HG03039 (cell line): ENCODE results near the gene KIAA1328.
"Not testable (repeated sequence)": the region's sequence is repeated elsewhere in the genome, so short reads cannot be mapped to it uniquely, and the experiment has no call there.

ENCODE experiments used
- ATAC-seq: cut with Tn5 transposase; IDR thresholded peaks from one replicate; pipeline ENCODE4 v1.9.1; 2021; ENCODE audit warnings: mild to moderate bottlenecking, moderate library complexity; ENCODE audit not compliant: unreplicated experiment

Gene KIAA1328

DNA sequence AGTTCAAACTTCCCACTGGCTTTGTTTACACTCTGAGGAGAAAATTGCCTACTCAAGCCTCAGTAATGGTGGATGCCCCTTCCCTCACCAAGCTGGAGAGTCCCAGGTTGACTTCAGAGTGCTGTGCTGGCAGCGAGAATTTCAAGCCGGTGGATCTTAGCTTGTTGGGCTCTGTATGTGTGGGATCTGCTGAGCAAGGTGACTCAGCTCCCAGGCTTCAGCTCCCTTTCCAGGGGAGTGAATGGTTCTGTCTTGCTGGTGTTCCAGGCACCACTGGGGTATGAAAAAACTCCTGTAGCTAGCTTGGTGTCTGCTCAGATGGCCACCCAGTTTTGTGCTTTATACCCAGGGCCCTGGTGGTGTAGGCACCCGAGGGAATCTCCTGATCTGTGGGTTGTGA is 50.9 kb downstream of the KIAA1328 start:
- not testable (repeated sequence) for ATAC-seq

DNA sequence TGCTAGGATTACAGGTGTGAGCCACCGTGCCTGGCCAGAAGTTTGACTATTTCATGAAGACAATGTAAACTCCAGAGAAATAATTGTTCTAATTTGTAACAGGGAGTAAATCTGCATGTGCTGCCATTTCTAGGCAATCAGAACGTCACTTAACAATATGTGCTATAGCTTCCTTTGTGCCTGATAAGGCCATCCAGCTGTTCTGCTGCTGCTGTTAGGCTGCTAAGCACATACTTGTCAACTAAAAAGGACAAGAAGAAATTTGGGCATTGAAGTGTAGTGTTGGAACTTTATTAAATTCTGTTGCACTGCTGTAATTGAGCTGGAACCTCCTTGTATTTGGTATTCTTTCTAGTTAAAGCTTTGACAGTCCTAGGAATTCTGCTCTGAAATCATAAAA is 57.1 kb downstream of the KIAA1328 start:
- no peak for ATAC-seq

DNA sequence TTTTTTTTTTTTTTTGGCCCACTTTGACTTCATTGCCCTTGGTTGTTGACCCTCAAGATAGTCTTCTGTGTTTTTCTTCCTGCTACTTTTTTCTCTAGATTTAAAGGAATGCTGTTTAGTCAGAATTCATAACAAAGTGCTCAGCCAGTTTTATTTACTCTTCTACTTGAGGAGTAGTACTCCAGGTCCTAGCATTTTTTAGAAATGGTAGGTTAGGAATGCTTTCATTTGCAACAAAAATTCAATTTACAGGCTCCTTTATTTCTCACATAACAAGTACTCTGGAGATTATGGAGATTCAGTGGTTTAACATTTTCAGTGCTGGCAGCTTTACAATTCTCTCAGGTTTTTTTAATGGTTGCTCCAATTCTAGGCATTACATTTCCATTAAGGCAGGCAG is 58.2 kb downstream of the KIAA1328 start:
- no peak for ATAC-seq

DNA sequence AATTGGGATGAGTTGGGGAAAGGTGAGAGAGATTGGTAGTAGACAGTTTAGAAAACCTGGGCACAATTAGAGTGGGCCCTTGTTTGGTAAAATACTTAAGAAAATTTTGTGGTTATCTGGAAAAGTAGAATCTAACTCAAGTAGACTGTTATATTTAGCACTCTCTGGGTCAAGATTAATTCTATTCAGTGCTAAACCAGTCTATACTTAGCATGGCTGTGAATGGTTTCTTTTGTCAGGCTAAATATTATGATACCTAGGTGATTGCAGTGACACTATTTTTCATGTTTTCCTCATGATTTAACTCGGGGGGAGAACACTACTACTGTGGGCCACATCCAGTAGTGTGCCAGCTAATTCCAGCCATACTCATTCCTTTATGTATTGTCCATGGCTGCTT is 58.9 kb downstream of the KIAA1328 start:
- ATAC-seq: no peak

DNA sequence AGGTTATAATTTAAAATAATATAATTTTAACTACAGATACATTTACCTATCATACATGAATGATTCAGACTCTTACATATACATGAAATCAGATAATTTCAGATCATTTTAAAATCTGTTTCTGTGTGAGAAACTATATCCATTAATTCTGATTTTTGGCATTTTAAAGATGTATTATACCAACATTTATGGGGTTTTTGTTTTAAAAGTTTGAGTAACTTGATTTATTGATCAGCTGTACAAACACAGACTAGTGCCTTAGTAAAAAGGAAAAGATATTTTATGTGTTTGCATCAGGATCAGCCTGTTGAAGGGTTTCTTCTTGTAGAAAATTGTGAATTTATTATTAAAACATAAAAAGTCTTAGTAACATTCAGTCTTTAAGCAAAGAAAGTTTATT is 59.9 kb downstream of the KIAA1328 start:
- no peak for ATAC-seq

DNA sequence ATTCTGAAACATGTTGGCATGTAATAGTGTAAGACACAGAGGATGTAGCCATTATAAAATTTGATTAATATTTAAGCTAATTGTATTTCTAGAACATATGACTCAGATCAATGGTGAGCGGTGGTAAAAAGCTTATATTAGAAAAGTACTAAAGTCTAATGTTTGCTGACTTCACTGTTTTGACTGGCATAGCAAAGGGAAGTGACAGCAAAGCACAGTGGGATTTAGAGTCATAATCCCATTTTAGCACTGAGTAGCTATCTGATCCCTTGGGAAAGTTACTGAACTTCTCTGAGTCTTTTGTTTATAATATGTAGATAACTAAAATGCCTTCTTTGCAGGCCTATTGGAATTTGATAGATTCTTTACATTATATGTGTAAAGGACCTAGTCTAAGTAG is 60.4 kb downstream of the KIAA1328 start:
- no peak for ATAC-seq

DNA sequence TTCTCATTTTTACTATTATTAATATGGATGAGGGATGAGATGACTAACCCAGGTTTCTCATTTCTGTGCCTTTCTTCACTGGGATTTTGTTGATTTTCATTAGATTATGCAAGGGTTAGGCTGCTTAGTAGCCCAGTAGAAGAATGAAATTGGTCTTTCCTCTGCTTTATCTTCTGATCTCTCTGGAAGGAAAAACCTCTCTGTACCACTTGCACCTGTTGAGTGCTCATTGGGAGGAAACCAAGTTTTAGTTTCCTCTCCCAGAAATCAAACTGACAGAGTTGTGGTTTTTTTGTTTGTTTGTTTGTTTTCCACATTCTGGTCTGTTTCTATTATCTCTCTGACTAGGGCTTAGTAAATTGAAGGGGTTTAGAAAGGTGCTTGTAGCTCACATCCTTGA is 60.8 kb downstream of the KIAA1328 start:
- ATAC-seq: no peak

DNA sequence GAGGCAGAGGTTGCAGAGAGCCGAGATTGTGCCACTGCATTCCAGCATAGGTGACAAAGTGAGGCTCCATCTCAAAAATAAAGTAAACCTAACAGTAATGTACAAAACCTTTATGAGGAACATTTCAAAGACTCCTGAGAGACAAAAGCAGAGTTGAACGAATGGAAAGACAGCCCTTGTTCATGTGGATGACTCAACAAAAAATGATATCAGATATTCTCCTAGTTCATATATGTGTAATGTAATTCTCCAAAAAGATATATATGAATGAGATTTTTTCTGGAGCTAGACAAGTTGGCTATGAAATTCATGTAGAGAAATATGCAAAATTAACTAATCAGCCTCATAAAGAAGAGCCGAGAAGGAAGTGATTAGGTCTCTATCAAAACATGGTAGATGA is 61.7 kb downstream of the KIAA1328 start:
- ATAC-seq: no peak

DNA sequence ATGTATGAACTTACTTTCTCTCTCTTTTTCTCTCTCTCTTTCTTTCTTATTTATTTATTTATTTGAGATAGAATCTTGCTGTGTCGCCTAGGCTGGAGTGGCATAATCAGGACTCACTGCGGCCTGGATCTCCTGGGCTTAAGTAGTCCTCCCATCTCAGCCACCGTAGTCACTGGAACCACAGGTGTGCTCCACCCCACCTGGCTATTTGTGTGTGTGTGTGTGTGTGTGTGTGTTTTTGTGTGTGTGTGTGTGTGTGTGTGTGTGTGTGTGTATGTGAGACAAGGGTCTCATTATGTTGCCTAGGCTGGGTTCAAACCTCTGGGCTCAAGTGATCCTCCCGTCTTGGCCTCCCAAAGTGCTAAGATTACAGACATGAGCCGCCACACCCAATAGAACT is 64.3 kb downstream of the KIAA1328 start:
- ATAC-seq: no peak

DNA sequence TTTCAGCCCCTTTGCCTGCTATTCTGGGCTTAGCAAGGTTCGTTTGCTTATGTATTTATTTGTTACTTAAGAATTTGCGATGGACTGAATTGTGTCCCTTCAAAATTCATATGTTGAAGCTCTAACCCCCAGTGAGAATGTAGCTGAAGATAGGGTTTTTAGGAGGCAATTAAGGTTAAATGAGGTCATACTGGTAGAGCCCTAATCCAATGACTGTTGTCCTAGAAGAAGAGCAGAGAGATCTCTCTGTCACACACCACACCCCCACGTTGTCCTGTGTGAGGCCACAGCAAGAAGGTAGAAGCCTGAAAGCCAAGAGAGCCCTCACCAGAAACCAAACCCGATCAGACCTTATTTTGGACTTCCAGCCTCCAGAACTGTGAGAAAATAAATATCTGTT is 66.7 kb downstream of the KIAA1328 start:
- ATAC-seq: no peak

DNA sequence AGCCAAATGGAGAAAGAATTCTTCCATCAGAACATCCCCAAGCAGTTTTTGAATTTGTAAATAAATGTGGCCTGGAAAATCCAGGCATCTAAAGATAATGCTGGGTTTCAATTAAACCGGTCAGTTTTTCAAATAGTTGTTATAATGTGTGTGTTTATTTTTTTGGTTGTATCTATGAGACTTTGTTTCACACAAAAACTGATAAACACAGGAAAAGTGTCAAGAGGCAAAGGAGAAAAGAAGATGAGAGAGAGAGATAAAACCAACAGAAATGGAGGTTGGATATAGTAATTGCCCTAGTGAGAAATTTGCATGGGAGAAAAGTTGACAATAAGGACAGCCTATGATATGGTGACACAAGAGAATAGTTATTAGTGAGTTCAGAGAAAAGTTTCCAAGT is 68.3 kb downstream of the KIAA1328 start:
- ATAC-seq: no peak

DNA sequence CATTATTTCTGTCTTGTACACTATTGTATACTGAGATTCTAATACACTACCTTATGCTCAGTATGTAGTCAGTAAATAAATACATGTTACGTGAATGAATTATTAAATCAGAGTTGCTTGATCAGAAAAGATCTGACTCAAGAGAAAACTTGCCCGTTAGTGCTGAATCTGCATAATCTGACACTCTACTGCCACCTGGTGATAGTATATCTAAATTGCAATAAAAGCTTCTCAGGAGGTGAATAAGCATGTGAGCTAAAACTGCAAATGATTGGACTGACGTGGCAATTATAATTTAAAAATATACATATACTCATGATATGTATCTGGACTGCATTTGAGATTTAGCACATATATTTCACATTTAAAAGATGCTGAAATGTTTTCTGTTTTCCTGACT is 70.4 kb downstream of the KIAA1328 start:
- ATAC-seq: no peak

DNA sequence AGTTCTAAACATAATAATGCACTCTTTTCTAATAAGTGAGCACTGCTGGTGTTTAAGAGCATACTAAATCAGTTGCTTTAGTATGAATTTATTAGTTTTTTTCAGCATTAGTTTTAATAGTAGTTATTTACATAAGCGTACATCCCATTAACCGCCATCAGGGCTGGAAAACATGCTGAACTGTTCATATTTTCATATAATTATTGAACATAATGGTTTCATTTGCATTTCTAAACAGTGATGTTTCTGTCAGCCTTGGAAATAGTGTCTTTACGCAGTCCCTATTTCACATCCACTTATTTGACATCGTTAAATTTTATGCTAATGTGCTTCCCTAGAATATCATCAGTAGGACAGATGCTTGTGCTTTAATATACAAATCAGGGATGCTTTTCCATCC is 71.5 kb downstream of the KIAA1328 start:
- ATAC-seq: no peak

DNA sequence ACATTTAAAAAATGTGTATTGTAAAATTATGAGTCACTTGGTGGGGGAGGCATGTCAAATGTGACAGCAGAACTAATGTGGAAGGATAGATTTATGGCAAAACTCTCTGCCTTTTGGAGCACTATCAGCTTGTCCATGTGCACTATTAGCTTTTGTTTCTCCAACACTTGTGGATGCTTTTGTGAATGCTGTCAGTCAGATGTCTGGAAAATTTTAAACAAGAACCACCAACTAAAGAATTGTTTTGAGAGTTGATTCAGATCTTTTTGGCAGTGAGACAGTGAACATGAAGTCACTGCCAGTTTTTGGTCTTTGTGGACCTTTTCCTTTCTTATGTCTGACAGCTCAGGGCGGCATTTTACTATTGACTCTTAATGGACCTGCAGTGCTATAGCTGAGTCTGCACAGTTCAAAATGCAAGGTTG is 72.4 kb downstream of the KIAA1328 start:
- ATAC-seq: no peak

DNA sequence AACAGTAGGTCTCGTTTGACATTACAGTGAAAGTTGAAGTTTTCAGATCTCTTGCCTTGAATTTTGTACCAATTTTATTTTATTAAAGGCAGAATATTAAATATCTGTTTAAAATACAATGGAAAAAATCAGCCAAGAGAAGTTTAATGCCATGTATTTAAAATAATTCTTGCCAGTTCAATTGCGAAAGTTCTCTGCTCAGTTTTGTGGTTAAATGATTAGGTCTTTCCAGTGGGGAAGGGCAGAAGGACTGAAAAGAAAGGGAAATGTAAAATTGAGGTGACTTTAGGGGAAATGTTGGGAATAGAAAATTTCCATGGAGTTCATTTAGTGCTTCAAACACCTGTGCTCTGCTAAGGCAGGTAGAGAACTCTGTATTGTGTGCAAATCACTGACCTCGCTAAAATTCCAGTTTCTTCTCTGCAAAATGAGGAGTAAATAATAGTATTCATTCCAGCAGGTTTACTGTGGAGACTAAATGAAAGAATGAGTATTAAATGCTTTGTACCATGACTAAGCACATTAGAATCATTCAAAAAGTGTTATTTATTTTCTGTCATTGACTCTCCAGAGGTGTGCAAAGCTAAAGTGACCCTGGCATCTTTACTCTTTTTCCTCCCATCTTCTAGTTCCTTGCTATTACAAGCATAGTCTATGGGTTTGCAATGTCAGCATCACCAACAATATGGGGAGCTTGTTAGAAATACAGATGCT is 74.4 kb downstream of the KIAA1328 start:
- no peak for ATAC-seq

DNA sequence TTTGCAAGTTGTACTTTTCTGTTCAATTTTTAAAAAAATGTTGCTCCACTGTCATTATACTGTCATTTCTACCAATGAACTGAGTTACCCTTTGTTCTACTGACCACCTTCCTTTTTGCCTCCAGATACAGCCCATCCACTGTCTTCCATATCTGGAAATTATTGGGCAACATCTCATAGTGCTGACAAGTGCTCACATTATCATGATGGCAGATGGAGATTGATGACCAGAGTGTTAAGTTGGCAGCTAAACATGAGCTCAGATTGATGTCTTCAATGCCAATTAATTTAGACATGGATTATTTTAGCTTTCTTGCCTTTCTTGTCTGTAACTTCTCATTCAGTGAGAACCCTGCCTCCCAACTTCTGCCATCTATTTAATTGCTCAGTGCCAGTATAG is 76.6 kb downstream of the KIAA1328 start:
- ATAC-seq: no peak

DNA sequence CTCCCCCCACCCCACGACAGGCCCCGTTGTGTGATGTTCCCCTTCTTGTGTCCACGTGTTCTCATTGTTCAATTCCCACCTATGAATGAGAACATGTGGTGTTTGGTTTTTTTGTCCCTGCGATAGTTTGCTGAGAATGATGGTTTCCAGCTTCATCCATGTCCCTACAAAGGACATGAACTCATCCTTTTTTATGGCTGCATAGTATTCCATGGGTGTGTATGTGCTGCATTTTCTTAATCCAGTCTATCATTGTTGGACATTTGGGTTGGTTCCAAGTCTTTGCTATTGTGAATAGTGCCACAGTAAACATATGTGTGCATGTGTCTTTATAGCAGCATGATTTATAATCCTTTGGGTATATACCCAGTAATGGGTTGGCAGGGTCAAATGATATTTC is 80.4 kb downstream of the KIAA1328 start:
- ATAC-seq: not testable (repeated sequence)

DNA sequence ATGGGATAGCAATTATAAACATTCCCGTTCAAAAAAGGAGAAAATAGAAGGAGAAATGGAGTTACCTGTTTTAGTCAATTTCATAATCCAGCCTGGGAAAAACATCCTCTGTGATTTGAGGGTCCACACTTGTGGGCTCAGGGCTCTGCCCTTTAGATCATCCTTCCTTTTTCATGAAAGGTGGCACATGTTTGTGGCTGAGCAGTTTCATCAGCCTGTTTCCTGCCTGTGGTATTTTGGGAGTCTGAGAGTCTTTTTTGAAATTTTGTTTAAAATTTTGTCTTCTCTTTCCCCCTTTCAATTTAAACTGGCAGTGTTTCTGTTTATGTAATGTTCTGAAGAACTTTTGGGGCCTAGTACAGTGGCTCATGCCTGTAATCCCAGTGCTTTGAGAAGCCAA is 84.0 kb downstream of the KIAA1328 start:
- no peak for ATAC-seq

DNA sequence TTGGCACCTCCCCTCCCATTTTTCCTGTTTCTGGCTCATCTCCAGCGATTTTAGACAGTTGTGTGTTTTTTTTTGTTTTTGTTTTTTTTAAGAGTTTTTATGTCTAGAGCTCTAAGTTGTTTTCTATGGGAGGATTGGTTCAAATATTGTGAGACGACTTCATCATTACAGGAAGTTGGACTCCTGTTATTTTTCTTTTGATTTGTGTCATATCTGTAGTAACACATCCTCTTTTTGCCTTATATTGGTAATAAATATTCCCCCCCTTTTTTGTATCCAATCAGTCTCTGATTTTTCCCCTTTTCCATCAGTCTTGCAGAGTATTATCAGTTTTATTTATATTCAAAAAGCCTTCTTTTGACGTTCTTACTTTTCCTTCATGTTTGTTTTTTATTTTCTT is 89.0 kb downstream of the KIAA1328 start:
- no peak for ATAC-seq

DNA sequence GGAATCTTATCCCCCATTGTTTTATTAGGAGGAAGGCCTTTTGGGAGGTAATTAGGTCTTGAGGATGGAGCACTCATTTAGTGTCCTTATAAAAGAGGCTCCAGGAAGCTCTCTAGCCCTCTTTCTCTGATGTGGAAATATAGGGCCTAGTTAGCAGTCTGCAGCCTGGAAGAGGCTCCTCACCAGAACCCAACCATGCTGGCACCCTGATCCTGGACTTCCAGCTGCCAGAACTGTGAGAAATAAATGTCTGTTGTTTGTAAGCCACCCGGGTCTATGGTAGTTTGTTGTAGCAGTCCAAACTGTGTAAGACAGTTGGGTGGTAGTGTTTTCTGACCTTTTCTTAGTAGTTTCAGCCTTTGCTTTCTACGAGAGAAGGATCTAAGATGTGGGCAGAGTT is 100.7 kb downstream of the KIAA1328 start:
- no peak for ATAC-seq

DNA sequence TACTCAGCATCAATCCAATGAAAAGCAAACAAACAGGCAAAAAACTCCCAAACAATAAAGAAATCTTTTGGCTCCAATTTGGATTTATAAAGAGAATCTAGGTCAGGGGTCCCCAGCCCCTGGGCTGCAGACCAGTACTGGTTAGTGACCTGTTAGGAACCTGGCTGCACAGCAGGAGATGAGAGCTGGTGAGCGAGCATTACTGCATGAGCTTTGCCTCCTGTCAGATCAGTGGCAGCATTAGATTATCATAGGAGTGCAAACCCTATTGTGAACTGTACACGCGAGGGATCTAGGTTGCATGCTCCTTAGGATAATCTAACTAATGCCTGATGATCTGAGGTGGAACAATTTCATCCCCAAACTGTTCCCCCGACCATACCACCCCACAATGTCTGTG is 102.2 kb downstream of the KIAA1328 start:
- no peak for ATAC-seq

DNA sequence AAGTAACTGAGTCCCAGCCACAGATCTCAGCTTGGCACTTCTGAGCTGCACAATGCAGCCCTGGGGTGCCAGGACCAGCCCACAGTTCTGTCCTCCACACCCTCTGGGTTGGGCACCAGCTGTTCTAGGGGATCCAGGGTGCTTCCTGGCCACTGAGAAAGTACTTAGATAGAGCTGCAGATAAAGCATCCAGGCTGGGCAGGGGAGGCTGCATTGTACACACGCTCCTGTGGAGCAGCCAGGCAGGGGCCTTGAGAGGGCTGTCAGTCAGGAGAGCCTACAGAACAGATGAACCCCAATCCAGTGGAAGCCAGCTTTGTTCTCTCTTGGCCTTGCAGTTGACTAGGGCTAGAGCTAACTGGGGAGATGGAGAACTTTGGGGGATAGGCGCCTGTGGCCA is 104.6 kb downstream of the KIAA1328 start:
- no peak for ATAC-seq

DNA sequence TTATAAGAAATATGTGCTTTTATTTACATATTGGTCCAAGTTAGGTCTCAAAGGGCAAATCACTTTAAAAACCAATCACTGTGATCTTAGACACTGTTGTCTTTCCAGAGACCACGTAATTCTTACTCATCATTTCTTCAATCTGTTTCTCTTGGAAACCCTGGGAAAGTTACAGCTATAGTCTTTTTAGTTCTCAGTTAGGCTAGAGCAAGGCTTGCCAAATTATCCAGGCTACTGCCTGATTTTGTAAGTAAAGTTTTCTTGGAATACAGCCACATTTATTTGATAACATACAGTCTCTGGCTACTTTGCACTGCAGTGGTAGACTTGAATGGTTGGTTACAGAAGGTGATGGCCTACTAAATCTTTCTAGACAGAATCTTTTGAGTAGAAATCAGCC is 106.0 kb downstream of the KIAA1328 start:
- ATAC-seq: no peak
